ENCODE results near the gene PTGER4. TPM values are rescaled to one million over a fixed set of nuclear protein-coding genes. Genes with fewer than 3 reads are reported as not detected.
"Not testable (repeated sequence)": the region's sequence is repeated elsewhere in the genome, so short reads cannot be mapped to it uniquely, and the experiment has no call there.

Gene PTGER4
- total RNA-seq, 1 donor from 2014 or later: 1.6 TPM

DNA sequence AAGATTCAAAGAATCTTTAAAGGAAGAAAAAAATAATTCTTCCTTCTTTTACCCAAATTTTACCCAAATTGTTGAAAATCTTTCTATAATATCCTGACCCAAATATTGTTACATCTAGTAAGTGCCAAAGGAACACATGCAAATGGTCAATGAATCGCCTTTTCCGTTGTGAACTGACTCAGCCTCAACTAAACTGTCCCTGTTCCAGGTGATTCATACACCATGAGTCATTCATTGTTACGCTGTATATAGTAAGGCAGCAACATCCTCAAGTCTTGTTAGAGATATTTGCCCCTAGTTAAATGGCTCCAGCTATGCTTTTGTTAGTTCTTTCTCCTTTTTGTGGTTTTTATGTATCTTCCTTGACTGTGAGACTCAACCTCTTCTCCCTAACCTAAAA is 9.7 kb downstream of the PTGER4 start:
- DNase-seq (ENCODE audit: low read depth): peak; percentile 97

DNA sequence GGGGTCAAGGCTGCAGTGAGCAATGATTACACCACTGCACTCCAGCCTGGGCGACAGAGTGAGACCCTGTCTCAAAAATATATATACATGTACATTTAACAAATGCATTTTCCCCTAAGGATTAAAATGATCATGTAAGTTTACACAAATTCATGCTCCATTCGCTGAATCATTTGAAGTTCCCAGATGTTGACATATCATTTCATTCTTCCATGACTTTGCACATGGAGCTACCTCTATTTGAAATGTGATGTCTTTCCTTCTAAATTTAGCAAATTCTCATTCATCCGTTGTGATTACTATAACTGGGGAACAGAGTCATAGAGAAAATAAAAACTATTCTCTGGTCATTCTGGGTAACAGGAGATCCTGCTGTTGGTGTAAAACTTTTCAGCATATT is 10.6 kb downstream of the PTGER4 start:
- DNase-seq (ENCODE audit: low read depth): no peak

DNA sequence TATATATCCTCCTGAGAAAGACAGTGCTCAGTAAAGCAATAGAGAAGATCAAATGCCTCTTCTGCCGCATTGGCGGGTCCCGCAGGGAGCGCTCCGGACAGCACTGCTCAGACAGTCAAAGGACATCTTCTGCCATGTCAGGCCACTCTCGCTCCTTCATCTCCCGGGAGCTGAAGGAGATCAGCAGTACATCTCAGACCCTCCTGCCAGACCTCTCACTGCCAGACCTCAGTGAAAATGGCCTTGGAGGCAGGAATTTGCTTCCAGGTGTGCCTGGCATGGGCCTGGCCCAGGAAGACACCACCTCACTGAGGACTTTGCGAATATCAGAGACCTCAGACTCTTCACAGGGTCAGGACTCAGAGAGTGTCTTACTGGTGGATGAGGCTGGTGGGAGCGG is 12.2 kb downstream of the PTGER4 start:
- no peak for DNase-seq (ENCODE audit: low read depth)

DNA sequence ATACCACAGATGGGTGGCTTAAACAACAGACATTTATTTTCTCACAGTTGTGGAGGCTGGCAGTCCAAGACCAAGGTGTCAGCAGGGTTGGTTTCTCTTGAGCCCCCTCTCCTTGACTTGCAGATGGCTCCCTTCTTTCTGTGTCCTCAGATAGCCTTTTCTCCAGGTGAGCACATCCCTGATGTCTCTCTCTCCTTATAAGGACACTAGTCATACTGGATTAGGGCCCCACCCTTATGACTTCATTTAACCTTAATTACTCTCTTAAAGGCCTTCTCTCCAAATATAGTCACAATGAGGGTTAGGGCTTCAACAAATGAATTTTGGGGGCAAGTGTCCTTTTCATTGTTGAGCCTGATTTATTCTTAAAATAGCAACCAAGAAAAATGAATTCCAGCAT is 14.7 kb downstream of the PTGER4 start:
- DNase-seq (ENCODE audit: low read depth): no peak

DNA sequence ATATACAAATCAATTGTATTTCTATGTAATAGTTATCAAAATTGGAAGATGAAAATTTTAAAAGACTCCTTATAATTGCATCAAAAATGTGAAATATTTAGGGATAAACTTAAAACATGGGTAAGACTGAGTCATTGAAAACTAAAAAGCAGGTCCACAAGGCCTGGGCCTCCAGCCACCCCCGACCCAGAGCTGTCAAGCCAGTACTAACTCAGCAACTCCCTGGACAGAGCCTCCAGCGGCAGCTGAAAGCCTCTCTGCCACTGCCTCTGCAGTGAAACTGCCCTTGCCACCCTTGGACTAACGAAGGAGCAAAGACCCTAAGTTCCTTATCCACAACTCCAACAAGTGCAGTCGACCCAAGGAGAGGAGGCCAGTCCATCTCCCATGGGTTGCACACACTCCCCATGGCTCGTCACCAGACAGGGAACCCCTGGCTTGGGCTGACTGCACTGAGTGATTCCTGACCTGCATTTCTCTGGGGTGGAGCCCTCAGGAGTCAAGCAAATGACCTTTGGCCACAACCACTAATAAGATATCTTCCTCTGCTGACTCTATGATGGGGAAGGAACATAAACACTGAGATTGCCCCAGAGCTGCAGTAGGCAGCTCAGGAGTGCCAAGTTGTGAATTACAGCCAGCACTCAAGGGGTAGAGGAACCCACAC is 20.5 kb downstream of the PTGER4 start:
- DNase-seq (ENCODE audit: low read depth): no peak

DNA sequence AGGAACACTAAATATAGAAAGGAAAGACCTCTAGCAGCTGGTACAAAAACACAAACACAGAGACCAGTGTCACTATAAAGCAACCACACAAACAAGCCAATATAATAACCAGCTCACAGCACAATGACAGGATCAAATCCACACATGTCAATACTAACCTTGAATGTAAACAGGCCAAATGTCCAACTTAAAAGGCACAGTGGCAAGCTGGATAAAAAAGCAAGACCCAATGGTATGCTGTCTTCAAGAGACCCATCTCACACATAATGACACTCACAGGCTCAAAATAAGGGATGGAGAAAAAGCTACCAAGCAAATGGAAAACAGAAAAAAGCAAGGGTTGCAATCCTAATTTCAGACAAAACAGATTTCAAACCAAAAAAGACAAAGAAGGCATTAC is 22.3 kb downstream of the PTGER4 start:
- DNase-seq (ENCODE audit: low read depth): not testable (repeated sequence)

DNA sequence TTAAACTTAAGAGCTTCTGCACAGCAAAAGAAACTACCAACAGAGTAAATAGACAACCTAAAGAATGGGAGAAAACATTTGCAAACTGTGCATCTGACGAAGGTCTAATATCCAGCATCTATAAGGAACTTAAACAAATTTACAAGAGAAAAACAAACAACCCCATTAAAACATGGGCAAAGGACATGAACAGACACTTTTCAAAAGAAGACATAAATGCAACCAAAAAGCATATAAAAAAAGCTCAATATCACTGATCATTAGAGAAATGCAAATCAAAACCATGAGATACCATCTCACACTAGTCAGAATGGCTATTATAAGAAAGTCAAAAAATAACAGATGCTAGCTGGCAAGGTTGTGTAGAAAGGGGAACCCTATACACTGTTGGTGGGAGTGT is 25.8 kb downstream of the PTGER4 start:
- not testable (repeated sequence) for DNase-seq (ENCODE audit: low read depth)

DNA sequence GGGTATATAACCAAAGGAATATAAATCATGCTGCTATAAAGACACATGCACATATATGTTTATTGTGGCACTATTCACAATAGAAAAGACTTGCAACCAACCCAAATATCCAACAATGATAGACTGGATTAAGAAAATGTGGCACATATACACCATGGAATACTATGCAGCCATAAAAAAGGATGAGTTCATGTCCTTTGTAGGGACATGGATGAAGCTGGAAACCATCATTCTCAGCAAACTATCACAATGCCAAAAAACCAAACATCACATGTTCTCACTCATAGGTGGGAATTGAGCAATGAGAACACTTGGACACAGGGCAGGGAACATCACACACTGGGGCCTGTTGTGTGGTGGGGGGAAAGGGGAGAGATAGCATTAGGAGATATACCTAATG is 30.9 kb downstream of the PTGER4 start:
- DNase-seq (ENCODE audit: low read depth): not testable (repeated sequence)

DNA sequence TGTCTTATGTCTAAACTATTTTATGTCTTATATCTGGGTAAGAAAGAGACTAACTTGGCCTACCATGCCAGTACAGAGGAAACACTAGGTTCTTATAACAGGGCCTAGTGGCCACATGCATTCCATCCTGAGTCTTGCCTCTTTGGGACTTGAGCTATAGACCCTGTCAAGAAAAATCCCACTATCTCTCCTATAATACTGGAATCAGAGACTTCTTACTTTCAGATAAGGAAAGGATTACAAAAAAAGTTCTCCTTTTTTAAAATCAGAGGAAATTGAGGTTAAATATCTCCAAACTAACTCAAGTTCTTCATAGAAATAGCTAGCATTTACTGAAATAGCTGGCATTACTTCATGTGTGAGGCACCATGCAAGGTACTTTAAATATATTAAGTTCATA is 34.3 kb downstream of the PTGER4 start:
- DNase-seq (ENCODE audit: low read depth): no peak

DNA sequence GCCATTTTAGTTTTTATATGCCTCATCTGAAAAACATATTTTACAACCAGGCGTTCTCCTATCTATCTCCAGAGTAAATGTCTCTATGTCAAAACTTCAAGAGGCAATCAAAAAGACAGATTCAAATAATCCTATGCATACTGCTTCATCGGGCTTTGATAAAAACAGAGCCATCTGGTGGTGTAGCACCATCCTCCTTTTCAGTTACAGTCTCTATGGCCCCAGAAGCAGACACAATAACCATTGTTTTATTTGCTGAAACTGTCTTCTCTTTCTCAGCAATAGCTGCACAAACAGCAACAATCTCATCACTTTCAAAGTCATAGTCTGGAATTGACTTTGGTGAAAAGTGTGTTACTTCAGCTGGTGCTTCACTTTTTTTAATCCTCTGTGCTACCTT is 36.3 kb downstream of the PTGER4 start:
- no peak for DNase-seq (ENCODE audit: low read depth)

DNA sequence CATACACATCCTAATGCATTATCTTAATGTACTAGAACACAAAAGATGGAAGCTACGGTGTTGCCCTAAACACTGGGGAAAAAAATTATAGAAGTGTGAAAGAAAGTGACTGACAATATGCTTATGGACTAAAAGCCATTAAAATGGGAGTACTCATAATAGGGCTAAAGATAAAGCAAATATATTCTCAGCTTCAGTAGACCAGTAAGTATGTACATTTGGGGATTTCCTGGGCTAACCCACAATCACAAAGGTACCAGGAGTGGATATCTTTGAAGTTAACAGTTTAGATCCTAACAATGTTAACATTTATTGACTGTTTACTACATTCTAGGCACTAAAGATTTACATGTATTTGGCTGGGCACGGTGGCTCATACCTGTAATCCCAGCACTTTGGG is 36.9 kb downstream of the PTGER4 start:
- DNase-seq (ENCODE audit: low read depth): no peak

DNA sequence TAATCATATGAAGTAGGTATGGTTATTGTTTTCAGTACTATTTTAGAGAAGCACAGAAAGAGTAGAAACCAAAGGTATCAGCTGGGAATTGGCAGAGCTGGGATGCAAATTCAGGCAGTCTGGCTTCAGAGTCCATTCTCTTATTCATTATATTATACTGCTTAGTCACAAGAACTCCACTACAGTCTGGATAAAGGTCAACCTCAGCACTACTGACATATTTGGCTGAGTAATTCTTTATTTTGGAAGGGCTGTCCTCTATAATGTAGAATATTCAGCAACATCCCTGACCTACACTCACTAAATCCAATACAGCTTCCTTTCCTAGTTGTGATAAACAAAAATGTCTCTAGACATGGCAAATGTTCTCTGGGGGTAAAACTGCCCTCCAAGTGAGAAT is 37.6 kb downstream of the PTGER4 start:
- DNase-seq (ENCODE audit: low read depth): peak; percentile 46

DNA sequence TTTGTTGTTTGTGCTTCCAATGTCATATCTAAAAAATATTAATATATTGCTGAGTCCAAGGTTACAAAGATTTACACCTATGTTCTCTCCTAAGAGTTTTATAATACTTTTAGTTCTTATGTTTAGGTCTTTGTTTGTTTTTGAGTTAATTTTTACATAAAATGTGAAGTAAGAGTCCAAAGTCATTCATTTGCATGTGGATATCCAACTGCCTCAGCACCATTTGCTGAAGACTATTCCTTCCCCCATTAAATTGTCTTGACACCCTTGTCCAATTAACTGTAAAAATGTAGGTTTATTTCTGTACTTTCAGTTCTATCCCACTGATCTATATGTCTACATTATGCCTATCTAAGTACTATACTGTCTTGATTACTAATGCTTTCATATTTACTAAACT is 40.4 kb downstream of the PTGER4 start:
- no peak for DNase-seq (ENCODE audit: low read depth)

DNA sequence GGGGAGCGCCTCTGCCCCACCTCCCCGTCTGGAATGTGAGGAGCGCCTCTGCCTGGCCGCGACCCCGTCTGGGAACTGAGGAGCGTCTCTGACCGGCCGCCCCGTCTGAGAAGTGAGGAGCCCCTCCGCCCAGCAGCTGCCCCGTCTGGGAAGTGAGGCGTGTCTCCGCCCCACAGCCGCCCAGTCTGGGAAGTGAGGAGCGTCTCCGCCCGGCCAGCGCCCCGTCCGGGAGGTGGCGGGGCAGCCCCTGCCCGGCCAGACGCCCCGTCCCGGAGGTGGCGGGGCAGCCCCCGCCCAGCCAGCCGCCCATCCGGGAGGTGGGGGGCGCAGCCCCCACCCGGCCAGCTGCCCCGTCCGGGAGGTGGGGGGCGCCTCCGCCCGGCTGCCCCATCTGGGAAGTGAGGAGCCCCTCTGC is 42.8 kb downstream of the PTGER4 start:
- not testable (repeated sequence) for DNase-seq (ENCODE audit: low read depth)

DNA sequence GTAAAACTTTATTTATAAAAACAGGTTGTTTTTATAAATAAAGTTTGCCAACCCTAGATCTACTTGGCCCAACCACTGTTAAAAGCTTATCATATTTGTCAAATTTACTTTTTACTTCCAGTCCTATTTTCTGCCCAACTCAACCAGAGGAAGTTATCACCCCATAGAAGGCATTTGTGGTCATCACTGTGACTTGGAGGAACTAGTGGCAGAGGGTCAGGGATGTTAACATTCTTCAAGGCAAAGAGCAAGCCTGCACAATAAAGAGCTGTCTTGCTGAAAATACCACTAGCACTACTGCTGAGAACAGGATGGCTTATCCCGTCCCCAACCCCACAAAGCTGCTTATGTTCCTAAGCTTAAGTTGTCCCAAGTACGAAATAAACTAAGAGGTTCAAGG is 53.7 kb downstream of the PTGER4 start:
- no peak for DNase-seq (ENCODE audit: low read depth)

DNA sequence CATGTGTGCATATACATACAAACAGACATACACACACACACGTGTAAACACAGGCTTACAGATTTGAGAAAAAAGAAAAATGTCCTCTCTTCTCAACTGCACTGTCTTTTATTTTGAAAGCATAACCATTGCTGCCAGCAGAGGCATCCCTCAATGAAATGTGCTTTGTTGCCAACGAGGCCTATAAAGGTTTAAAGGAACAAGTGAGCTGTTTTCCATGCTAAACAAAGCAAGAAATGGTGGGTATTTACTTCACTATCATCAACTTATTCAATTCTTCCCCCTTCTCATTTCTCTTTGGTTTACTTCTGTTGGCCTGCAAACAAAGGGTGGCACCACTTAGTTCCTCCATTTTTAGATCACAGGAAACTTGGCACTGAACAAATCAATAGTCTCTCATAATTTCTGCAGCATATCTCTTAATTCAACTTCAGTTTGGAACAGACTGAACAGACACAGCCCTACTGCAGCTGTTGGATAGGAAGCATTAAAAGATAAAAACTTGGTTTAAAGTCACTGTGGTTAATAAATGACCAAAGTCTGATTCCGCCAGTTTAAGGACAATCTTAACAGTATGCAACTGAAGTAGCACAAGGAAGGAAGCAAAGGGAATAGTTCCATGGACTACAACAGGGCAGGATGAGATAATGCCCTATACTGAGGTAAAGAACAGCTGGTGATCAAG is 54.3 kb downstream of the PTGER4 start:
- DNase-seq (ENCODE audit: low read depth): peak; percentile 46

DNA sequence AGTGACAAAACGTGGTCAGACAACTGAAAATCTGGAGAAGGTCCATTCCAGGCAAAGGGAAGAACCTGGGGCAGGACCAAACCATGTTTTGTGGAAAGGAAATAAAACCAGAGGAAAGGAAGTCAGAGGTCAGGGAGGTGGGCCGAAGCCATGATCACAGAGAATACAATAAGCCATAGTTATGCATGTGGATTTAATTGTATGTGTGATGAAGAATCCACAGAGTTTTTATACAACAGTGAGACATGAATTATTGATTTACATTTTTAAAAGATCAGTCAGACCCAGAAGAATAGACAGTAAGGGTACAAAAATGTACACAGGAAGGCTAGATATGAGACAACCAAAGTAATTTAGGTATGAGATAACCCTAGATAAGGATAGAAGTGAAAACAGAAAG is 55.3 kb downstream of the PTGER4 start:
- DNase-seq (ENCODE audit: low read depth): no peak

DNA sequence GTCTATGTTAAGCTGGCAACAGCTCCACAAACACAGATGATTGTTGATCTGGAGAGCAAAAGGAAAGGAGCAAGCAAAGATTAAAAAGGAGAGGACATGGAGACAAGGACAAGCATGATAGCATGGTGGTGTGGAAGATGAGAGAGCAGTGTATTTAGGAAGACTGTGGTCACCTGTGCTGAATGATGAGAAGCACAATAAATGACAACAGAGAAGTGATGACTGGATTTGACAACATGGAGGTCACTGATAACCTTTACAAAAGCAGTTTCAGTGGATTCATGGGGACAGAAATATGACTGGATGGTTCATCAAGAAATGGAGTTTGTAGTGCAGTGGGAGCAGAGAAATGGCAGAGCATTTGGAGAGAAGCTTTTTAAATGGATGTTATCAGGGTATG is 55.9 kb downstream of the PTGER4 start:
- DNase-seq (ENCODE audit: low read depth): no peak

DNA sequence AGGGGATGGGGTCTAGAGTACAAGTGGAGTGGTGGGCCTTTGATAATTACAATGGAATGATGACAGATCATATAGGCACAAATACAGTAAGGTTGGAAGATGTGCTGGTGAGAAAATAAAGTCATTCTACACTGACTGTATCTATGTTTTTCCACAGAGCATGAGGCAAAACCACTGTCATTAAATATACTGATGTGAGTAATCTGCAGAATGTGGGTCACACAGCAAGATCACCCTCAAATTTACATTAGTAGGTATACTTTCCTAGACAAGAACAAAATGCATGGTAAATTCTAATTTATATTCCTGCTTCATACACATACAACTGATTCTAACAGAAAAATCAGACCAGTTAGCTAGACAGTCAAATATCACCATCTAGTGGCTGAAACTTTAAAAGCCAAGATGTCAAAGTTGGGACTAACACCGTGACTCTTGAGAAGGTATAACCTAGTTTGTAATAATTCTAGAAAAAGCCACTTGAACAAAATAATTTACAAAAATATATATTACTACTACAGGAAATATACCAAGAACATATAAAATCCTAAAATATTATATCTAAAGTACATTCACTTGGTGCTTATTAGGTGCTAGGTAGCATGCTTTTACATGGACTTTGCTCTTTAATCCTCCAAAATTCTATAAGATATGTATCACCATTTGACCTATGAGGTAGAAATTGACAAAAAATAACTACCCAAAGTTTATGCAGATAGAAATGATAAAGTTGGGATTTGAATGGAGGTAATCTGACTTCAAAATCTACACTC is 56.6 kb downstream of the PTGER4 start:
- DNase-seq (ENCODE audit: low read depth): peak; percentile 68

DNA sequence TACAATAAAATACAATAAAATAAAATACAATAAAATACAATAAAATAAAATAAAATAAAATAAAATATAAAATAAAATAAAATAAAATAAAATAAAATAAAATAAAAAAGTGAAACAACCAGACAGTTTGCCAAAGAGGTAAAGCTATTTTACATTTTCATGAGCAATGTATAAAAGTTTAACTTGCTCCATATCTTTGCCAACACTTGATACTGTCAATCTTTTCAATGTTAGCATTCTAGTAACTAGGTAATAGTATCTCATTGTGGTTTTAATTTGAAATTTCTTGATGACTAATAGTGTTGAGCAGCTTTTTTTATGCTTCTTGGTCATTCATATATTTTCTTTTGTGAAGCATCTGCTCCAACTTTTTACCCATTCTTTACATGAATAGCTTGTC is 58.8 kb downstream of the PTGER4 start:
- no peak for DNase-seq (ENCODE audit: low read depth)
